Uterine smooth muscle cell (primary cell): ENCODE results near the gene SPANXB1. TPM values are rescaled to one million over a fixed set of nuclear protein-coding genes. Genes with fewer than 3 reads are reported as not detected.

Source experiments
- total RNA-seq: library from RNA; depleted of rRNA; stranded (reverse); fragments of >200 nt; gene quantifications from 2 replicates; pipeline ENCODE4 v1.2.3, GENCODE V29; 2014

SPANXB1 gene
- total RNA-seq: not detected in 2 replicates

GRCh38 chrX:141002568-141002967 is at the start of gene SPANXB1:
Gene SPANXB1, plus strand, starts transcription at chrX:141002594. Its CDS starts 100 bp downstream, at chrX:141002694.

Other genes starting within 250 kb of the SPANXB1 start
- gene LDOC1, start 174.5 kb downstream of the SPANXB1 start, total RNA-seq: 3.1 and 4.1 TPM in 2 replicates
- gene SPANXC, start 239.9 kb downstream of the SPANXB1 start, total RNA-seq: not detected in 2 replicates